Right ventricle myocardium inferior (tissue), 1 donor: ENCODE measurements around the gene USP17L27. TPM values are rescaled to one million over a fixed set of nuclear protein-coding genes. Genes with fewer than 3 reads are reported as not detected.
"Not testable (repeated sequence)": the region's sequence is repeated elsewhere in the genome, so short reads cannot be mapped to it uniquely, and the experiment has no call there.

Source experiments
- ATAC-seq: fragments of 200-7000 bp; cut with Tn5 transposase; one replicate; pipeline ENCODE4 v1.9.1; 2020; ENCODE audit warnings: mild to moderate bottlenecking, moderate library complexity
- DNase-seq: peaks from one replicate; pipeline ENCODE4 v3.0.0; 2021; ENCODE audit errors: missing footprints
- intact Hi-C: fragments of 100-400 bp; cut with DNase I; formaldehyde crosslinking; loops from one replicate; pipeline ENCODE4 v1.11.0; 2022
- long read RNA-seq: library from polyadenylated mRNA; unstranded; transcript quantifications from one replicate; pipeline ENCODE4 v2.0.0, GENCODE V29; 2021
- total RNA-seq: library from RNA; stranded (reverse); fragmentation: NEBNext Ultra II Directional; extraction: Animal tissue kit (Norgen Biotek cat#: 25700); gene quantifications from one replicate; pipeline ENCODE4 v1.2.1, GENCODE V29; 2021
- donor health status: DM: no; HTN: yes; CAD: no; lungs with severe emphysema.

The USP17L27 gene
- not detected for total RNA-seq
- long read RNA-seq: 0 reads

GRCh38 chr4:9343848-9344247, at the start of gene USP17L27:
Gene USP17L27 (plus strand): TSS chr4:9344148. CDS start chr4:9344148, 0 bp downstream.
- intact Hi-C loops, ATAC-seq, DNase-seq: not testable (repeated sequence)

GRCh38 chr4:9324191-9324590, 19.8 kb upstream of the USP17L27 start:
- ATAC-seq, DNase-seq, intact Hi-C loops: not testable (repeated sequence)

GRCh38 chr4:9324865-9325264, 19.1 kb upstream of the USP17L27 start, which contains the start of gene USP17L24:
Gene USP17L24 (plus strand): TSS chr4:9325165. CDS start chr4:9325165, 0 bp downstream.
- ATAC-seq, intact Hi-C loops, DNase-seq: not testable (repeated sequence)

- ATAC-seq, DNase-seq, intact Hi-C loops: not testable (repeated sequence)
Observed at GRCh38 chr4:9329611-9330010, 14.3 kb upstream of the USP17L27 start, which contains the start of gene USP17L25. Gene USP17L25 (plus strand): TSS chr4:9329911. CDS start chr4:9329911, 0 bp downstream.

- ATAC-seq, DNase-seq: not testable (repeated sequence)
Observed at GRCh38 chr4:9334358-9334757, 9.6 kb upstream of the USP17L27 start, which contains the start of gene USP17L26. Gene USP17L26 (plus strand): TSS chr4:9334658. CDS start chr4:9334658, 0 bp downstream.

GRCh38 chr4:9339103-9339502, 4.8 kb upstream of the USP17L27 start, which contains the start of gene USP17L5:
Gene USP17L5 (plus strand): TSS chr4:9339403. CDS start chr4:9339403, 0 bp downstream.
- intact Hi-C loops, ATAC-seq, DNase-seq: not testable (repeated sequence)

More at GRCh38 chr4:9334358-9334757, 9.6 kb upstream of the USP17L27 start, which contains the start of gene USP17L26:
- intact Hi-C loops: not testable (repeated sequence)

- ATAC-seq, DNase-seq, intact Hi-C loops: not testable (repeated sequence)
Observed at GRCh38 chr4:9348593-9348992, 4.6 kb downstream of the USP17L27 start, which contains the start of gene USP17L28. Gene USP17L28 (plus strand): TSS chr4:9348893. CDS start chr4:9348893, 0 bp downstream.

GRCh38 chr4:9350866-9351265, 6.9 kb downstream of the USP17L27 start:
- ATAC-seq, intact Hi-C loops, DNase-seq: not testable (repeated sequence)

GRCh38 chr4:9353338-9353737, 9.4 kb downstream of the USP17L27 start, which contains the start of gene USP17L29:
Gene USP17L29 (plus strand): TSS chr4:9353638. CDS start chr4:9353638, 0 bp downstream.
- not testable (repeated sequence) for ATAC-seq

GRCh38 chr4:9362829-9363228, 18.9 kb downstream of the USP17L27 start, which contains the start of gene USP17L30:
Gene USP17L30 (plus strand): TSS chr4:9363129. CDS start chr4:9363129, 0 bp downstream.
- intact Hi-C loops, DNase-seq, ATAC-seq: not testable (repeated sequence)

More at GRCh38 chr4:9353338-9353737, 9.4 kb downstream of the USP17L27 start, which contains the start of gene USP17L29:
- intact Hi-C loops, DNase-seq: not testable (repeated sequence)

- intact Hi-C loops, DNase-seq, ATAC-seq: not testable (repeated sequence)
Observed at GRCh38 chr4:9379881-9380280, 35.9 kb downstream of the USP17L27 start.

GRCh38 chr4:9381012-9381534, 37.1 kb downstream of the USP17L27 start:
- intact Hi-C loops, ATAC-seq: not testable (repeated sequence)
- DNase-seq: peak; percentile 67

GRCh38 chr4:9384126-9384525, 40.2 kb downstream of the USP17L27 start:
- intact Hi-C loops: no loop called here
- DNase-seq: no peak
- ATAC-seq: no peak

- DNase-seq, intact Hi-C loops, ATAC-seq: not testable (repeated sequence)
Observed at GRCh38 chr4:9389001-9389400, 45.1 kb downstream of the USP17L27 start.

Other genes with a start within 250 kb of the USP17L27 start
- gene FAM90A26, start 173.7 kb upstream of the USP17L27 start, total RNA-seq: not detected
- not detected for gene USP17L10, start 133.5 kb upstream of the USP17L27 start, total RNA-seq
- not detected for gene USP17L11, start 128.7 kb upstream of the USP17L27 start, total RNA-seq
- not detected for gene USP17L12, start 124.0 kb upstream of the USP17L27 start, total RNA-seq
- gene USP17L13, start 119.3 kb upstream of the USP17L27 start, total RNA-seq: not detected
- not detected for gene USP17L15, start 109.8 kb upstream of the USP17L27 start, total RNA-seq
- gene USP17L17, start 100.3 kb upstream of the USP17L27 start, total RNA-seq: not detected
- gene USP17L18, start 95.5 kb upstream of the USP17L27 start, total RNA-seq: not detected
- not detected for gene USP17L19, start 90.8 kb upstream of the USP17L27 start, total RNA-seq
- gene USP17L20, start 86.0 kb upstream of the USP17L27 start, total RNA-seq: not detected
- gene USP17L21, start 81.3 kb upstream of the USP17L27 start, total RNA-seq: not detected
- gene USP17L22, start 76.5 kb upstream of the USP17L27 start, total RNA-seq: not detected
- gene USP17L24, start 19.0 kb upstream of the USP17L27 start, total RNA-seq: not detected
- not detected for gene USP17L25, start 14.2 kb upstream of the USP17L27 start, total RNA-seq
- not detected for gene USP17L26, start 9.5 kb upstream of the USP17L27 start, total RNA-seq
- not detected for gene USP17L5, start 4.7 kb upstream of the USP17L27 start, total RNA-seq
- not detected for gene USP17L28, start 4.7 kb downstream of the USP17L27 start, total RNA-seq
- gene USP17L29, start 9.5 kb downstream of the USP17L27 start, total RNA-seq: not detected
- gene USP17L30, start 19.0 kb downstream of the USP17L27 start, total RNA-seq: not detected
- gene DEFB131A, start 100.3 kb downstream of the USP17L27 start, total RNA-seq: not detected